ENCODE measurements around the gene ACOXL. TPM values are rescaled to one million over a fixed set of nuclear protein-coding genes. Genes with fewer than 3 reads are reported as not detected.

Gene ACOXL
- total RNA-seq, 1 donor, result not detected

DNA sequence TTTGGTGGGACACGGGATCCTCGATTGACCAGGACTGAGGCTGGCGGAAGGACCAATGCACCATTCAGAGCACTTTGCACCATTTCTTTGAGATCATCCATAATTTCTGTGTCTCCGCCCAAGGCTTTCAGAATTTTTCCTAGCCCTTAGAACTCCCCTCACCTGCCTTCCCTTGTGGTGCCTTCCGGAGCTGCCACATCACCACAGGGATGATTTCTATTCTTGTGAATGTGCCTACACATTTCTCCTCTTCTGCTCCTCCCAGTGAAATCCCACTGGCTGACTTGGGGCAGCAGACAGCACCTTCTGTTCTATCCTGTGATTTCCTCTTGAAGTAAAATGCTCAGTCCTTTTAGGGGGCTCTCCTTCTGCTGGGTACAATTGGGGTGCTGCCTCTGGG lies 11.2 kb downstream of the ACOXL start:
- Histone ChIP-seq H3K27ac (ENCODE audit: low read depth, low read length) (no peak overlapping the region), H3K27me3 (ENCODE audit: insufficient read depth, low read length) (peaks cover 69% of the 10 kb centered on the region), H2AFZ (ENCODE audit: low read length) (no peak overlapping the region), H3K36me3 (ENCODE audit: insufficient read depth, low read length) (no peaks in the 10 kb centered on the region), H3K4me2 (ENCODE audit: insufficient read depth, low read length) (no peak overlapping the region), H3K9me3 (ENCODE audit: low read depth, low read length) (no peaks in the 10 kb centered on the region), H3K4me3 (ENCODE audit: insufficient read depth, low read length) (no peak overlapping the region), H4K20me1 (ENCODE audit: insufficient read depth, low read length) (no peaks in the 10 kb centered on the region), H3K79me2 (ENCODE audit: insufficient read depth, low read length) (no peaks in the 10 kb centered on the region), H3K4me1 (ENCODE audit: insufficient read depth, low read length) (no peaks in the 10 kb centered on the region)
- no peak for DNase-seq (ENCODE audit: insufficient read length, low spot score, missing footprints)
- TF ChIP-seq CTCF (IDR thresholded peaks at IDR 0.05; ENCODE audit: extremely low read depth, low read depth, low read length), result no peak

DNA sequence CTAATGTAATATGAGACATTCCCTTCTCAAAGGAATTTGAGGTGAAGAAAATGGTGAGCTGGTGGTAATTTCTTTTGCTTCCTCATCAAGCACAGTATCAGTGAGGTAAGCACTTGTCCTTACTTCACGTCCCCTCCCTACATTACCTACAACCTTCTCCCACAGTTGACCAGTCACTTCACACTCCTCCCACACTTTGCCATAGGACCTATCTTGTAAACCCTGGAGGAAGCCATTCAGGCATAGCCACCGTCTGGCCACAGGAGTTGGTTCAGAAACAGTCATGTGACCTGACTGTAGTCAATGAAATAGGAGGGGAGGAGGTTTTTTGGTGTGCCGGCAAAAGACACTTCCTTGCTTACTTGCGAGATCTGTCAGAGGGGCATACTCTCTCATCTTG lies 12.1 kb downstream of the ACOXL start:
- Histone ChIP-seq H3K27me3 (ENCODE audit: insufficient read depth, low read length) (peaks cover 72% of the 10 kb centered on the region), H3K36me3 (ENCODE audit: insufficient read depth, low read length) (no peaks in the 10 kb centered on the region), H4K20me1 (ENCODE audit: insufficient read depth, low read length) (no peaks in the 10 kb centered on the region), H3K4me2 (ENCODE audit: insufficient read depth, low read length) (no peak overlapping the region), H3K79me2 (ENCODE audit: insufficient read depth, low read length) (no peaks in the 10 kb centered on the region), H3K27ac (ENCODE audit: low read depth, low read length) (no peak overlapping the region), H3K4me3 (ENCODE audit: insufficient read depth, low read length) (no peak overlapping the region), H2AFZ (ENCODE audit: low read length) (no peak overlapping the region), H3K4me1 (ENCODE audit: insufficient read depth, low read length) (no peaks in the 10 kb centered on the region), H3K9me3 (ENCODE audit: low read depth, low read length) (no peaks in the 10 kb centered on the region)
- TF ChIP-seq CTCF (IDR thresholded peaks at IDR 0.05; ENCODE audit: extremely low read depth, low read depth, low read length), result no peak
- peak; percentile 45 for DNase-seq (ENCODE audit: insufficient read length, low spot score, missing footprints)

- Histone ChIP-seq H3K4me1 (ENCODE audit: insufficient read depth, low read length) (no peaks in the 10 kb centered on the region), H4K20me1 (ENCODE audit: insufficient read depth, low read length) (no peaks in the 10 kb centered on the region), H2AFZ (ENCODE audit: low read length) (no peak overlapping the region), H3K27me3 (ENCODE audit: insufficient read depth, low read length) (peaks cover 74% of the 10 kb centered on the region), H3K36me3 (ENCODE audit: insufficient read depth, low read length) (no peaks in the 10 kb centered on the region), H3K9me3 (ENCODE audit: low read depth, low read length) (no peaks in the 10 kb centered on the region), H3K79me2 (ENCODE audit: insufficient read depth, low read length) (no peaks in the 10 kb centered on the region), H3K4me2 (ENCODE audit: insufficient read depth, low read length) (no peak overlapping the region), H3K4me3 (ENCODE audit: insufficient read depth, low read length) (no peak overlapping the region), H3K27ac (ENCODE audit: low read depth, low read length) (no peak overlapping the region)
- no peak for DNase-seq (ENCODE audit: insufficient read length, low spot score, missing footprints)
- no peak for TF ChIP-seq CTCF (IDR thresholded peaks at IDR 0.05; ENCODE audit: extremely low read depth, low read depth, low read length)
Observed at GRCh38 chr2:110745048-110745447, 12.7 kb downstream of the ACOXL start.

- Histone ChIP-seq H3K79me2 (ENCODE audit: insufficient read depth, low read length) (no peaks in the 10 kb centered on the region), H2AFZ (ENCODE audit: low read length) (no peak overlapping the region), H3K4me2 (ENCODE audit: insufficient read depth, low read length) (no peak overlapping the region), H3K9me3 (ENCODE audit: low read depth, low read length) (no peaks in the 10 kb centered on the region), H3K4me1 (ENCODE audit: insufficient read depth, low read length) (no peaks in the 10 kb centered on the region), H3K27ac (ENCODE audit: low read depth, low read length) (no peak overlapping the region), H3K36me3 (ENCODE audit: insufficient read depth, low read length) (no peaks in the 10 kb centered on the region), H3K4me3 (ENCODE audit: insufficient read depth, low read length) (no peak overlapping the region), H4K20me1 (ENCODE audit: insufficient read depth, low read length) (no peaks in the 10 kb centered on the region), H3K27me3 (ENCODE audit: insufficient read depth, low read length) (peaks cover 65% of the 10 kb centered on the region)
- no peak for DNase-seq (ENCODE audit: insufficient read length, low spot score, missing footprints)
- TF ChIP-seq CTCF (IDR thresholded peaks at IDR 0.05; ENCODE audit: extremely low read depth, low read depth, low read length), result no peak
Observed at GRCh38 chr2:110746586-110747521, 14.5 kb downstream of the ACOXL start.
